GM19372 (cell line): Measurements from ENCODE around the gene PRDM5.
A peak's percentile ranks its signal among the peaks of the same experiment; 100 is the strongest.

ENCODE experiments used
- ATAC-seq: cut with Tn5 transposase; IDR thresholded peaks from one replicate; pipeline ENCODE4 v1.9.1; 2021; ENCODE audit warnings: mild to moderate bottlenecking, low read depth, moderate library complexity; ENCODE audit not compliant: unreplicated experiment

PRDM5 gene

GRCh38 chr4:120861852-120862251, 60.7 kb downstream of the PRDM5 start:
- ATAC-seq: no peak

GRCh38 chr4:120858776-120859175, 63.8 kb downstream of the PRDM5 start:
- no peak for ATAC-seq

- no peak for ATAC-seq
Measured at GRCh38 chr4:120857312-120857711, 65.2 kb downstream of the PRDM5 start.

- no peak for ATAC-seq
Measured at GRCh38 chr4:120856294-120856693, 66.2 kb downstream of the PRDM5 start.

- peak; percentile 89 for ATAC-seq
Measured at GRCh38 chr4:120855307-120856001, 67.1 kb downstream of the PRDM5 start.

GRCh38 chr4:120853161-120853935, 69.2 kb downstream of the PRDM5 start:
- ATAC-seq: no peak

- no peak for ATAC-seq
Measured at GRCh38 chr4:120850018-120850599, 72.4 kb downstream of the PRDM5 start.

GRCh38 chr4:120847019-120847582, 75.4 kb downstream of the PRDM5 start:
- ATAC-seq: no peak

GRCh38 chr4:120844528-120844921, 78.0 kb downstream of the PRDM5 start:
- ATAC-seq: peak; percentile 70

GRCh38 chr4:120843849-120844527, 78.5 kb downstream of the PRDM5 start:
- no peak for ATAC-seq

- no peak for ATAC-seq
Measured at GRCh38 chr4:120842031-120842430, 80.5 kb downstream of the PRDM5 start.

- ATAC-seq: no peak
Measured at GRCh38 chr4:120841580-120841979, 80.9 kb downstream of the PRDM5 start.

GRCh38 chr4:120839974-120840751, 82.4 kb downstream of the PRDM5 start:
- ATAC-seq: no peak

GRCh38 chr4:120839334-120839973, 83.1 kb downstream of the PRDM5 start:
- ATAC-seq: no peak

GRCh38 chr4:120838784-120839183, 83.7 kb downstream of the PRDM5 start:
- no peak for ATAC-seq

- ATAC-seq: no peak
Measured at GRCh38 chr4:120837656-120838055, 84.9 kb downstream of the PRDM5 start.

GRCh38 chr4:120835342-120835741, 87.2 kb downstream of the PRDM5 start:
- ATAC-seq: no peak

- ATAC-seq: no peak
Measured at GRCh38 chr4:120830204-120830603, 92.3 kb downstream of the PRDM5 start.

GRCh38 chr4:120829113-120829831, 93.3 kb downstream of the PRDM5 start:
- ATAC-seq: no peak
